ENCODE results near the gene C14orf119.

C14orf119 gene

GRCh38 chr14:23095196-23096108 is at the start of gene C14orf119:
C14orf119 (plus strand) TSS chr14:23095505; CDS start chr14:23097659, 2,154 bp downstream.
- DNase-seq (ENCODE audit: low read depth, low spot score) = peak; percentile 100

- DNase-seq (ENCODE audit: low read depth, low spot score) = peak; percentile 46
Observed at GRCh38 chr14:23047034-23047634, 48.2 kb upstream of the C14orf119 start.

- no peak for DNase-seq (ENCODE audit: low read depth, low spot score)
Observed at GRCh38 chr14:23047751-23048693, 47.3 kb upstream of the C14orf119 start.

- no peak for DNase-seq (ENCODE audit: low read depth, low spot score)
Observed at GRCh38 chr14:23049011-23049410, 46.3 kb upstream of the C14orf119 start.

- DNase-seq (ENCODE audit: low read depth, low spot score) = no peak
Observed at GRCh38 chr14:23051141-23052057, 43.9 kb upstream of the C14orf119 start.

- DNase-seq (ENCODE audit: low read depth, low spot score) = peak; percentile 32
Observed at GRCh38 chr14:23052182-23052623, 43.1 kb upstream of the C14orf119 start.

GRCh38 chr14:23052671-23053070 is 42.6 kb upstream of the C14orf119 start:
- no peak for DNase-seq (ENCODE audit: low read depth, low spot score)

- DNase-seq (ENCODE audit: low read depth, low spot score) = no peak
Observed at GRCh38 chr14:23053426-23053825, 41.9 kb upstream of the C14orf119 start.

GRCh38 chr14:23054000-23054811 is 41.1 kb upstream of the C14orf119 start:
- no peak for DNase-seq (ENCODE audit: low read depth, low spot score)

GRCh38 chr14:23055147-23055550 is 40.2 kb upstream of the C14orf119 start:
- no peak for DNase-seq (ENCODE audit: low read depth, low spot score)

- DNase-seq (ENCODE audit: low read depth, low spot score) = peak; percentile 42
Observed at GRCh38 chr14:23055621-23056144, 39.6 kb upstream of the C14orf119 start.

- DNase-seq (ENCODE audit: low read depth, low spot score) = peak; percentile 80
Observed at GRCh38 chr14:23056145-23056955, 39.0 kb upstream of the C14orf119 start.

- peak; percentile 89 for DNase-seq (ENCODE audit: low read depth, low spot score)
Observed at GRCh38 chr14:23056956-23057756, 38.1 kb upstream of the C14orf119 start, which contains the start of gene CDH24. CDH24 (minus strand) TSS chr14:23057520; CDS start chr14:23055733, 1,787 bp downstream.

GRCh38 chr14:23057757-23058653 is 37.3 kb upstream of the C14orf119 start:
- peak; percentile 94 for DNase-seq (ENCODE audit: low read depth, low spot score)

GRCh38 chr14:23058654-23059504 is 36.4 kb upstream of the C14orf119 start:
- no peak for DNase-seq (ENCODE audit: low read depth, low spot score)
